A673 (cell line): ENCODE results near the gene LRCH1.

Experiments
- CTCF ChIP-seq: fragments of 300-800, 200-600 bp; sonication (generic); conservative IDR thresholded peaks from 2 replicates; pipeline ENCODE4 v1.5.1; 2017; ENCODE audit warnings: low read depth, mild to moderate bottlenecking, antibody characterized with exemption, low read length, moderate library complexity, mixed read lengths
- EZH2 ChIP-seq: fragments of 200-600 bp; sonication (generic); IDR thresholded peaks from 2 replicates; pipeline ENCODE4 v1.6.1; 2017; ENCODE audit warnings: borderline replicate concordance, low read depth, mild to moderate bottlenecking, mixed read lengths, antibody characterized with exemption, low read length; ENCODE audit not compliant: poor library complexity, severe bottlenecking

- no peak for TF ChIP-seq CTCF
- no peak for TF ChIP-seq EZH2
Measured at GRCh38 chr13:46586751-46587514, 34.0 kb downstream of the LRCH1 start.
